ENCODE results near the gene LLPH. TPM values are rescaled to one million over a fixed set of nuclear protein-coding genes. Genes with fewer than 3 reads are reported as not detected.

LLPH gene
- polyA plus RNA-seq, 1 experiment = 25.7 TPM

DNA sequence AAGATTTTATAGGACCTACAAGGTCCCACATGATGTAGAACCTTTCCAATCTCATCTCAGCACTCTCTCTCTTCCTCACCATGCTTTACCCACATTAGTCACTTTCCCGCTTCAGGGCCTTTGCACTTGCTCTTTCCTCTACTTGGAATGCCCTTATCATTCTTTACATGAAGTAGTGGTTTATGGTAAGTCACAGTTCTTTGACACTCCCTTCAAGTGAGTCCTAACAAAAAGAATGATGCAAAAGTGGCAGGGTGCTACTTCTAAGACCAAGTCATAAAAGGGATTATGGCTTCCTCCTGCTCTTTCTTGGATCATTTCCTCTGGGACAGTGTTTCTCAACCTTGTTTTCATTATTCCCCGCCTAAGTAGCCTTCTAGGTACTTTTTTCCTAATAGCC lies 26.1 kb upstream of the LLPH start:
- ChIA-PET POLR2A (no interaction called here), CTCF (interaction anchor here (1.1 to 2.3 kb wide), 2 partner anchors 12 to 13 kb away, joined by 4 to 5 read pairs; partner anchors contain the start of gene TMBIM4)
- Histone ChIP-seq H3K27ac (ENCODE audit: low read depth, low read length) (no peak overlapping the region), H3K9me3 (ENCODE audit: control insufficient read depth, insufficient read depth, low read length) (peaks cover 9% of the 10 kb centered on the region; the same call in 1 of the 2 replicates), H3K27me3 (ENCODE audit: control insufficient read depth, insufficient read depth, low read length) (no peaks in the 10 kb centered on the region), H3K4me3 (ENCODE audit: low read depth, low read length) (no peak overlapping the region)
- TF ChIP-seq, protein P1, sequence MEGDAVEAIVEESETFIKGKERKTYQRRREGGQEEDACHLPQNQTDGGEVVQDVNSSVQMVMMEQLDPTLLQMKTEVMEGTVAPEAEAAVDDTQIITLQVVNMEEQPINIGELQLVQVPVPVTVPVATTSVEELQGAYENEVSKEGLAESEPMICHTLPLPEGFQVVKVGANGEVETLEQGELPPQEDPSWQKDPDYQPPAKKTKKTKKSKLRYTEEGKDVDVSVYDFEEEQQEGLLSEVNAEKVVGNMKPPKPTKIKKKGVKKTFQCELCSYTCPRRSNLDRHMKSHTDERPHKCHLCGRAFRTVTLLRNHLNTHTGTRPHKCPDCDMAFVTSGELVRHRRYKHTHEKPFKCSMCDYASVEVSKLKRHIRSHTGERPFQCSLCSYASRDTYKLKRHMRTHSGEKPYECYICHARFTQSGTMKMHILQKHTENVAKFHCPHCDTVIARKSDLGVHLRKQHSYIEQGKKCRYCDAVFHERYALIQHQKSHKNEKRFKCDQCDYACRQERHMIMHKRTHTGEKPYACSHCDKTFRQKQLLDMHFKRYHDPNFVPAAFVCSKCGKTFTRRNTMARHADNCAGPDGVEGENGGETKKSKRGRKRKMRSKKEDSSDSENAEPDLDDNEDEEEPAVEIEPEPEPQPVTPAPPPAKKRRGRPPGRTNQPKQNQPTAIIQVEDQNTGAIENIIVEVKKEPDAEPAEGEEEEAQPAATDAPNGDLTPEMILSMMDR (IDR thresholded peaks at IDR 0.05; ENCODE audit: low read depth, low read length) = no peak
- no peak for DNase-seq (ENCODE audit: low read depth, low spot score)

DNA sequence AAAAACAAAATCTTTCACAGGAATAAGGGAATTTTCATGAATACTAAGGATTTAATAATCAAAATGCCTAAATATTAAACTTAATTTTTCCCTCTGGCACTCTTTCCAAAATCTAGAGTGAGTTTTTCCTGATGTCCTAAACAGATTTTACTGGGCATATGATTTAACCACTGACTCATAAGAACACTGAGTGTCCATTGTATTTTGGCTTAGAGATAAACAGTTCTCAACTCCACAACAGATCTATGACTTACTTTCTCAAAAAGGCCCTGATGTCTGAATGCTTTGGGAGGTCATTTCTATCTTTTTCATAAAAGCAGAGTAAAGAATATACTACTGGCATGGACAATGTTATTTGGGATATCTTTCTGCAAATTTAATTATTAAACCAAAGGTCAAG lies 24.2 kb upstream of the LLPH start:
- Histone ChIP-seq H3K27me3 (ENCODE audit: control insufficient read depth, insufficient read depth, low read length) (no peaks in the 10 kb centered on the region), H3K9me3 (ENCODE audit: control insufficient read depth, insufficient read depth, low read length) (no peaks in the 10 kb centered on the region), H3K27ac (ENCODE audit: low read depth, low read length) (no peak overlapping the region), H3K4me3 (ENCODE audit: low read depth, low read length) (no peak overlapping the region)
- CTCF ChIA-PET = interaction anchor here (2.3 kb wide), 1 partner anchor 10 kb away, joined by 5 read pairs; no protein-coding TSS in a partner anchor
- TF ChIP-seq, protein P1 (IDR thresholded peaks at IDR 0.05; ENCODE audit: low read depth, low read length) = no peak
- DNase-seq (ENCODE audit: low read depth, low spot score) = no peak
- POLR2A ChIA-PET = no interaction called here

DNA sequence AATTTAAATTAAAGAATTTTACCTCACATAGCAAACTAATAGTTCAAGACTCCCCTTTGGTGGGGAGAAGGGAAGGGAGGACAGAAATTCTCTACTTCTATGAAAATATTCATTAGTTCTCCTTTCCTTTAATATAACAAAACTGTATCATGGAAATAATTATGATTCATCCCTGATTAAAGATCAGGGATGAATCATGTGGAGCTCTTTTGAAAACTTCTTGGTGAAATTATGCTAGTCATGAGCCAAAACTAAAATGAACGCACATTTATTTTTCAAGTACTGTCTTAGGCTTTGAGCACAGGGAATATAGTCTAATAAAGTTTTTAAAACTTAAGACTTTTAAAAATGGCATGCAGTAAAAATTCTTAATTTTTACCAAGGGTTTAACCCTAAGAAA lies 22.2 kb upstream of the LLPH start:
- no peaks in the 10 kb centered on the region for H3K27me3 ChIP-seq (ENCODE audit: control insufficient read depth, insufficient read depth, low read length)
- TF ChIP-seq, protein P1 (IDR thresholded peaks at IDR 0.05; ENCODE audit: low read depth, low read length) = no peak
- H3K4me3 ChIP-seq (ENCODE audit: low read depth, low read length) = no peak overlapping the region
- ChIA-PET POLR2A (no interaction called here), CTCF (no interaction called here)
- H3K27ac ChIP-seq (ENCODE audit: low read depth, low read length) = no peak overlapping the region
- DNase-seq (ENCODE audit: low read depth, low spot score) = no peak
- H3K9me3 ChIP-seq (ENCODE audit: control insufficient read depth, insufficient read depth, low read length) = no peaks in the 10 kb centered on the region

DNA sequence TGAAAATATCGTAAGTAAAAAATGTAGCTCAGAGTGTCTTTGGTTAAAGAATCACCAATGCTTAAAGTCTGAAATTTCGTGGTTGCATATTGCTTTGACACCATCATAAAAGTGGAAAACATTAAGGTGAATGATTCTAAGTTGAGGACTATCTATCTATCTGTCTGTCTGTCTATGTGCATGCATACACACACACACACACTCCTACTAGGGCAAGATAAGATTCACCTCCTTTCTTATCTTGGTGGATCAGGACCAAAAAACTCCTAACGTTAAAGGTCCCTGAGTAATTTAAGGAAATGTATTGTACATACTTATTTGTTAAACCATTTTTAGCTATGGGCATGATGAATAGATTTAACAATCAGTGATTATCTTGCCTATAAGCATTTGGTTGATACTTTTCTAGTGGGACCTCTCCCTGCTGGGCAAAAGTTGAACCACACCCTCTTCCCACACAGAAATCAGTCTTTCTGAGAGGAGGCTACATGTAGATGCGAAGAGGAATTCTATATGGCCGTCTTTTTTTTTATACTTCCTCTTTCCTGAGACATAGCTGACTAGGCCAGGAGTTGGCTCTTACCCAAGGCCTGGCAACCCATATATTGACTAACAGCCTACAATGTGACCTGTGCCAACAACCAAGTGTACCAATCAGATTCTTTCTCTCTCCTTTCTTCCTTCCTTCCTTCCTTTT lies 19.3 kb upstream of the LLPH start:
- ChIA-PET CTCF (interaction anchor here (0.6 to 2.1 kb wide), 10 partner anchors 9 to 544 kb away, joined by 3 to 7 read pairs (median 4); partner anchors contain the start of gene TMBIM4), POLR2A (no interaction called here)
- no peaks in the 10 kb centered on the region for H3K27me3 ChIP-seq (ENCODE audit: control insufficient read depth, insufficient read depth, low read length)
- H3K9me3 ChIP-seq (ENCODE audit: control insufficient read depth, insufficient read depth, low read length) = no peaks in the 10 kb centered on the region
- H3K4me3 ChIP-seq (ENCODE audit: low read depth, low read length) = no peak overlapping the region
- DNase-seq (ENCODE audit: low read depth, low spot score) = no peak
- TF ChIP-seq, protein P1 (IDR thresholded peaks at IDR 0.05; ENCODE audit: low read depth, low read length) = 0 out of 2 replicates have a peak, but pooled peaks have one; percentile 22
- H3K27ac ChIP-seq (ENCODE audit: low read depth, low read length) = no peak overlapping the region

Measured in AG04450 (cell line).